Neural progenitor cell (in vitro differentiated cells): ENCODE data around the gene LIF. TPM values are rescaled to one million over a fixed set of nuclear protein-coding genes. Genes with fewer than 3 reads are reported as not detected.
A peak's percentile ranks its signal among the peaks of the same experiment; 100 is the strongest.

ENCODE experiments used
- DNase-seq: peaks from one replicate; pipeline ENCODE4 v3.0.0-alpha.2; 2016; ENCODE audit warnings: low spot score
- H2AFZ ChIP-seq: fragments of 200-600 bp; sonication (generic); replicated peaks from 2 replicates; pipeline ENCODE4 v1.6.1; 2016; ENCODE audit warnings: antibody characterized with exemption
- H3F3A ChIP-seq: fragments of 200-600 bp; sonication (generic); 2 replicates; pipeline ENCODE4 v1.6.1; 2016; ENCODE audit warnings: antibody characterized with exemption, low read depth
- H3K27ac ChIP-seq: fragments of 200-600 bp; sonication (generic); 2 replicates; pipeline ENCODE4 v1.5.1; 2016; ENCODE audit warnings: mild to moderate bottlenecking
- H3K27me3 ChIP-seq: fragments of 200-600 bp; sonication (generic); 2 replicates; pipeline ENCODE4 v1.6.1; 2016; ENCODE audit warnings: mild to moderate bottlenecking, moderate library complexity
- H3K36me3 ChIP-seq: fragments of 200-600 bp; sonication (generic); 2 replicates; pipeline ENCODE4 v1.5.1; 2016
- H3K4me1 ChIP-seq: fragments of 200-600 bp; sonication (generic); 2 replicates; pipeline ENCODE4 v1.6.1; 2016; ENCODE audit warnings: mixed run types
- H3K4me2 ChIP-seq: fragments of 200-600 bp; sonication (generic); 2 replicates; pipeline ENCODE4 v1.6.1; 2016
- H3K4me3 ChIP-seq: fragments of 200-600 bp; sonication (generic); 2 replicates; pipeline ENCODE4 v1.5.1; 2016
- H3K79me2 ChIP-seq: fragments of 200-600 bp; sonication (generic); 2 replicates; pipeline ENCODE4 v1.6.1; 2016; ENCODE audit warnings: low read depth
- H3K9ac ChIP-seq: fragments of 200-600 bp; sonication (generic); 2 replicates; pipeline ENCODE4 v1.6.1; 2016
- H3K9me3 ChIP-seq: fragments of 200-600 bp; sonication (generic); 2 replicates; pipeline ENCODE4 v1.5.1; 2016; ENCODE audit warnings: low read depth
- H4K20me1 ChIP-seq: fragments of 200-600 bp; sonication (generic); 2 replicates; pipeline ENCODE4 v1.6.1; 2016; ENCODE audit warnings: low read depth
- H3K27ac Mint-ChIP-seq: 3 replicates; pipeline ENCODE4 v1.8.0; 2021; ENCODE audit warnings: mixed read lengths
- H3K27me3 Mint-ChIP-seq: 2 replicates; pipeline ENCODE4 v1.8.0; 2022; ENCODE audit warnings: low read depth, mild to moderate bottlenecking, inconsistent platforms, moderate library complexity, mixed read lengths; ENCODE audit not compliant: insufficient read depth
- H3K36me3 Mint-ChIP-seq: 3 replicates; pipeline ENCODE4 v1.8.0; 2021; ENCODE audit warnings: mixed read lengths
- H3K4me1 Mint-ChIP-seq: 3 replicates; pipeline ENCODE4 v1.8.0; 2021; ENCODE audit warnings: mixed read lengths
- H3K4me3 Mint-ChIP-seq: 3 replicates; pipeline ENCODE4 v1.8.0; 2021; ENCODE audit warnings: mild to moderate bottlenecking, moderate library complexity, mixed read lengths
- H3K9me3 Mint-ChIP-seq: 3 replicates; pipeline ENCODE4 v1.8.0; 2020; ENCODE audit warnings: mixed read lengths
- CTCF ChIP-seq: fragments of 200-600 bp; sonication (generic); IDR thresholded peaks from 2 replicates; pipeline ENCODE4 v1.5.1; 2017; ENCODE audit warnings: antibody characterized with exemption, mild to moderate bottlenecking
- EZH2 ChIP-seq: fragments of 200-600 bp; sonication (generic); IDR thresholded peaks from 2 replicates; pipeline ENCODE4 v1.6.1; 2017; ENCODE audit warnings: antibody characterized with exemption, mild to moderate bottlenecking, moderate library complexity
- EZH2phosphoT487 ChIP-seq: fragments of 200-600 bp; sonication (generic); IDR thresholded peaks from 2 replicates; pipeline ENCODE4 v1.6.1; 2017; ENCODE audit warnings: antibody characterized with exemption
- total RNA-seq: library from RNA; depleted of rRNA; stranded (reverse); fragments of >200 nt; gene quantifications from 2 replicates; pipeline ENCODE4 v1.2.3, GENCODE V29; 2015; ENCODE audit warnings: low replicate concordance

The LIF gene
- total RNA-seq, 1 donor from 2014 or later: 0.21 TPM

- H2AFZ ChIP-seq: no peak overlapping the region
- H3K9me3 Mint-ChIP-seq: no peaks in the 10 kb centered on the region
- H3K36me3 ChIP-seq: no peaks in the 10 kb centered on the region
- TF ChIP-seq CTCF: no peak
- TF ChIP-seq EZH2phosphoT487: no peak
- TF ChIP-seq EZH2: no peak
- H3K4me1 Mint-ChIP-seq: peaks cover 13% of the 10 kb centered on the region
- no peak for DNase-seq
- peaks cover 8% of the 10 kb centered on the region for H3K27me3 Mint-ChIP-seq
- H3K4me3 ChIP-seq: no peak overlapping the region
- no peaks in the 10 kb centered on the region for H3K9me3 ChIP-seq
- no peak overlapping the region for H3K4me2 ChIP-seq
- peak overlapping the region; percentile 72 for H3K27ac Mint-ChIP-seq
- H4K20me1 ChIP-seq: no peaks in the 10 kb centered on the region
- H3K27ac ChIP-seq: no peak overlapping the region
- no peaks in the 10 kb centered on the region for H3K4me1 ChIP-seq
- no peaks in the 10 kb centered on the region for H3K36me3 Mint-ChIP-seq
- peaks cover 4% of the 10 kb centered on the region for H3K27me3 ChIP-seq
- no peak overlapping the region for H3K4me3 Mint-ChIP-seq
- H3K9ac ChIP-seq: no peak overlapping the region
- H3K79me2 ChIP-seq: no peaks in the 10 kb centered on the region
- no peaks in the 10 kb centered on the region for H3F3A ChIP-seq
Measured at GRCh38 chr22:30265823-30266444, 19.4 kb upstream of the LIF start.

- no peak for DNase-seq
- peaks cover 4% of the 10 kb centered on the region for H3K27me3 ChIP-seq
- no peak overlapping the region for H3K4me2 ChIP-seq
- H3K9me3 ChIP-seq: no peaks in the 10 kb centered on the region
- H3K27ac Mint-ChIP-seq: no peak overlapping the region
- peaks cover 13% of the 10 kb centered on the region for H3K4me1 Mint-ChIP-seq
- H3K4me3 Mint-ChIP-seq: no peak overlapping the region
- TF ChIP-seq CTCF (no peak), EZH2phosphoT487 (no peak), EZH2 (no peak)
- H3K4me3 ChIP-seq: no peak overlapping the region
- H3K27me3 Mint-ChIP-seq: peaks cover 10% of the 10 kb centered on the region
- no peaks in the 10 kb centered on the region for H3K9me3 Mint-ChIP-seq
- no peaks in the 10 kb centered on the region for H3F3A ChIP-seq
- H3K36me3 Mint-ChIP-seq: no peaks in the 10 kb centered on the region
- H2AFZ ChIP-seq: no peak overlapping the region
- H3K4me1 ChIP-seq: no peaks in the 10 kb centered on the region
- no peaks in the 10 kb centered on the region for H3K79me2 ChIP-seq
- H3K27ac ChIP-seq: no peak overlapping the region
- no peak overlapping the region for H3K9ac ChIP-seq
- no peaks in the 10 kb centered on the region for H4K20me1 ChIP-seq
- H3K36me3 ChIP-seq: no peaks in the 10 kb centered on the region
Measured at GRCh38 chr22:30265131-30265720, 18.7 kb upstream of the LIF start.

GRCh38 chr22:30263883-30264282 is 17.3 kb upstream of the LIF start:
- H3K9me3 Mint-ChIP-seq: no peaks in the 10 kb centered on the region
- TF ChIP-seq EZH2phosphoT487: no peak
- TF ChIP-seq CTCF: no peak
- no peak for TF ChIP-seq EZH2
- H3K27ac Mint-ChIP-seq: no peak overlapping the region
- no peak for DNase-seq
- no peaks in the 10 kb centered on the region for H4K20me1 ChIP-seq
- no peak overlapping the region for H3K4me3 ChIP-seq
- no peak overlapping the region for H3K9ac ChIP-seq
- H3K9me3 ChIP-seq: no peaks in the 10 kb centered on the region
- H3K27ac ChIP-seq: no peak overlapping the region
- H3K4me1 Mint-ChIP-seq: peaks cover 13% of the 10 kb centered on the region
- H3K4me1 ChIP-seq: no peaks in the 10 kb centered on the region
- no peaks in the 10 kb centered on the region for H3K79me2 ChIP-seq
- H3K27me3 Mint-ChIP-seq: peaks cover 10% of the 10 kb centered on the region
- no peak overlapping the region for H3K4me3 Mint-ChIP-seq
- H3K4me2 ChIP-seq: no peak overlapping the region
- no peaks in the 10 kb centered on the region for H3K36me3 Mint-ChIP-seq
- no peaks in the 10 kb centered on the region for H3K36me3 ChIP-seq
- H3F3A ChIP-seq: no peaks in the 10 kb centered on the region
- H2AFZ ChIP-seq: no peak overlapping the region
- H3K27me3 ChIP-seq: peaks cover 4% of the 10 kb centered on the region
